ENCODE measurements around the gene PTBP1. TPM values are rescaled to one million over a fixed set of nuclear protein-coding genes. Genes with fewer than 3 reads are reported as not detected.
"Not testable (repeated sequence)": the region's sequence is repeated elsewhere in the genome, so short reads cannot be mapped to it uniquely, and the experiment has no call there.

The PTBP1 gene
- total RNA-seq, 3 donors from 2014 or later = 1,071 to 1,170 (median 1,104) TPM

DNA sequence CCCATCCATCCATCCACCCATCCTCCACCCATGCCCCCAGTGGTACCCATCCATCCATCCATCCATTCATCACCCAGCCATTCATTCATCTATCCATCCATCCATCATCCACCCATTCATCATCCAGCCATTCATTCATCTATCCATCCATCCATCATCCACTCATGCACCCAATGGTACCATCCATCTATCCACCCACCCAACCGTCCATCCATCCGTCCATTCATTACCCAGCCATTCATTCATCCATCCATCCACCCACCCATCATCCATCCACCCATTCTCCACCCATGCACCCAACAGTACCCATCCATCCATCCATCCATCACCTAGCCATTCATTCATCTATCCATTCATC is 19.2 kb downstream of the PTBP1 start:
- Mint-ChIP-seq H3K27me3 (ENCODE audit: low read depth) (no peaks in the 10 kb centered on the region), H3K9me3 (no peaks in the 10 kb centered on the region), H3K4me3 (no peak overlapping the region), H3K4me1 (ENCODE audit: low read depth) (no peaks in the 10 kb centered on the region), H3K36me3 (ENCODE audit: insufficient read depth) (peaks cover 10% of the 10 kb centered on the region)
- ATAC-seq (no peak), DNase-seq (no peak)

DNA sequence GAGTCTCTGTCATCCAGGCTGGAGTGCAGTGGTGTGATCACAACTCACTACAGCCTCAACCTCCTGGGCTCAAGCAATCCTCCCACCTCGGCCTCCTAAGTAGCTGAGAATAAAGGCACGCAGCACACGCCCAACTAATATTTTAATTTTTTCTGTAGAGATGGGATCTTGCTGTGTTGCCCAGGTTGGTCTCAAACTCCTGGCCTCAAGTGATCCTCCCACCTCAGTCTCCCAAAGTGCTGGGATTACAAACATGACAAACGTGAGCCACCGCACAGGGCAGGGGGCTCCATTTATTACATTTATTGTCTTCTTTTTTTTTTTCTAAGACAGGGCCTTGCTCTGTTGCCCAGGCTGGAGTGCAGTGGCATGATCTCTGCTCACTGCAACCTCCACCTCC is 23.0 kb downstream of the PTBP1 start:
- H3K4me3 Mint-ChIP-seq; ATAC-seq; H3K4me1 Mint-ChIP-seq (ENCODE audit: low read depth); DNase-seq; H3K9me3 Mint-ChIP-seq; H3K36me3 Mint-ChIP-seq (ENCODE audit: insufficient read depth): not testable (repeated sequence)
- peaks cover 19% of the 10 kb centered on the region for H3K27me3 Mint-ChIP-seq (ENCODE audit: low read depth)

- DNase-seq (no peak), ATAC-seq (no peak)
- Mint-ChIP-seq H3K4me1 (ENCODE audit: low read depth) (no peaks in the 10 kb centered on the region), H3K4me3 (no peak overlapping the region), H3K9me3 (no peaks in the 10 kb centered on the region), H3K27me3 (ENCODE audit: low read depth) (peaks cover 19% of the 10 kb centered on the region), H3K36me3 (ENCODE audit: insufficient read depth) (peaks cover 3% of the 10 kb centered on the region)
Observed at GRCh38 chr19:821231-821824, 24.1 kb downstream of the PTBP1 start.

DNA sequence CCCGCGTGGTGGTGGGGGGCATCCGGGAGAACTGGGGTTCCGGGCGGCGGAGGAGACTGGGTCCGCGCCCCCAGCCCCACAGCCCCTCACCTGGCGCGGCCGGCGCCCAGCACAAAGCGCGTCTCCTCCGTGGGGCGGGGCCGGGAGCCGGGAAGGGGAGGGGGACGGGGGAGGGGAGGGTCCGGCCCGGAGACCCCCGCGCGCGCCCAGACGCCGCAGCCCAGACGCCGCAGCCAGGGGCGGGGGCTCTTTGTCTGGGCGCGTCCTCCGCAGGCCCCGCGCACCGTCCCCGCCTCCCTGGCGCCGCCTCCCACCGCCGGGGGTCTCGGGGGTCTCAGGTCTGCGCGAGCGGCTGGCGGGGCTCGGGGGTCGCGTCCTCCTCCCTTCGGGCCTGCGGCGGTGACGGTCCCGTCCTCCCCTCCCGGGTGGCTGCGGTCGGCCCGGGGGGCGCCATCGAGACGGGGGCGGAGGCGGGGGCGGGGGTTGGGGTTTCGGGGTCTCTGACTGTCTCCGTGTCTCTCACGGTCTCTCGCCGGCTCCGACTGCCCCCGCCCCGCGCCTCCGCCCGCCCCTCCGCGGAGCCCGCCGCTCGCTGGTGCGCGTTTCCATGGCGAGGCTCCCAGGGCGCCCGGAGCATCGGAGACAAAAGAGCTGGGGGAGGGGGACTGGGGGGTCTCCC is 24.7 kb downstream of the PTBP1 start, which contains the start of gene PLPPR3:
Gene PLPPR3 (minus strand): TSS at position 131 of the 679 bp plus-strand sequence. CDS start 396 bp downstream, outside the sequence.
- ATAC-seq (no peak), DNase-seq (no peak)
- Mint-ChIP-seq H3K4me1 (ENCODE audit: low read depth) (no peaks in the 10 kb centered on the region), H3K4me3 (no peak within 1 kb of the TSS), H3K9me3 (no peaks in the 10 kb centered on the region), H3K36me3 (ENCODE audit: insufficient read depth) (no peaks in the 10 kb centered on the region), H3K27me3 (ENCODE audit: low read depth) (peaks cover 19% of the 10 kb centered on the region)

GRCh38 chr19:823565-824121 is 26.4 kb downstream of the PTBP1 start:
- H3K27me3 Mint-ChIP-seq (ENCODE audit: low read depth) = peaks cover 19% of the 10 kb centered on the region
- ATAC-seq = no peak
- H3K9me3 Mint-ChIP-seq = no peaks in the 10 kb centered on the region
- no peaks in the 10 kb centered on the region for H3K36me3 Mint-ChIP-seq (ENCODE audit: insufficient read depth)
- no peak for DNase-seq
- no peaks in the 10 kb centered on the region for H3K4me1 Mint-ChIP-seq (ENCODE audit: low read depth)
- no peak overlapping the region for H3K4me3 Mint-ChIP-seq

DNA sequence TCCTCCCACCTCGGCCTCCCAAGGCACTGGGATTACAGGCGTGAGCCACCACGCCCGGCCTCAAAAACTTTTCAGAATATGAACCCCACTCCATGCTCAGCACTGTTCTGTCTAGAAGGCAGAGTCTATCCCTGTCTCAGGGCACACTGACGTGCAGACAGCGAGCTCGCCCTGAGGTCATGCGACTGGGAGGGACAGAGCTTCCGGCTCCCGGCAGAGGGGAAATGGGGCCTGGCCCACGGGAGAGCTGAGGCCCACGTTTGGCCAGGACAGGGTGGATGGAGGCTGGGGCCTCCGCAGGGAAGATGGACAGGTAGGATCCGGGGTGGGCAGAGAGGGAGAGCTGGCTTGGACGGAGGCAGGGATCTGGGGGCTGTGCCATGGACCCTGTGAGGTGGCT is 27.6 kb downstream of the PTBP1 start:
- ATAC-seq (no peak), DNase-seq (no peak)
- no peak overlapping the region for H3K4me3 Mint-ChIP-seq
- peaks cover 19% of the 10 kb centered on the region for H3K27me3 Mint-ChIP-seq (ENCODE audit: low read depth)
- no peaks in the 10 kb centered on the region for H3K36me3 Mint-ChIP-seq (ENCODE audit: insufficient read depth)
- no peaks in the 10 kb centered on the region for H3K4me1 Mint-ChIP-seq (ENCODE audit: low read depth)
- no peaks in the 10 kb centered on the region for H3K9me3 Mint-ChIP-seq

DNA sequence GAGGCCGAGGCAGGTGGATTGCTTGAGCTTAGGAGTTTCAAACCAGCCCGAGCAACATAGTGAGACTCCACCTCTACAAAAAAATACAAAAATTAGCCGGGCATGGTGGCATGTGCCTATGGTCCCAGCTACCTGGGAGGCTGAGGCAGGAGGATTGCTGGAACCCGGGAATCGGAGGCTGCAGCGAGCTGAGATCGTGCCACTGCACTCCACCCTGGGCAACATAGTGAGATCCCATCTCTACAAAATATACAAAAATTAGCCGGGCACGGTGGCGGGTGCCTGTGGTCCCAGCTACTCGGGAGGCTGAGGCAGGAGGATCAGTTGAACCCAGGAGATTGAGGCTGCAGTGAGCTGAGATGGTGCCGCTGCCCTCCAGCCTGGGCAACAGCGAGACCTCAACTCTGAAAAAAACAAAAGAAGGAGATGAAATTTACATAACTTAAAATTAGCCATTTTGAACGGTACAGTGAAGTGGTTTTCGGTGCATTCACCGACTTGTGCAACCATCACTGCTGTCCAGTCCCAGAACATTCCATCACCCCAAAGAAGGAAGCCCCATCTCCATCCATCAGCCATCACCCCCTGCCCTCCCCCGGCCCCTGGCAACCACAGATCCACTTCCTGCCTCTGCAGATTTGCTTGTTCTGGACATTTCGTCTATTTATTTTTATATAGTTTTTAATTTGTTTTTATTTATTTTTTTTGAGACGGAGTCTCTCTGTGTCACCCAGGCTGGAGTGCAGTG is 28.8 kb downstream of the PTBP1 start:
- Mint-ChIP-seq H3K27me3 (ENCODE audit: low read depth) (peaks cover 19% of the 10 kb centered on the region), H3K9me3 (no peaks in the 10 kb centered on the region), H3K4me1 (ENCODE audit: low read depth) (no peaks in the 10 kb centered on the region), H3K36me3 (ENCODE audit: insufficient read depth) (no peaks in the 10 kb centered on the region), H3K4me3 (no peak overlapping the region)
- ATAC-seq = no peak
- no peak for DNase-seq

DNA sequence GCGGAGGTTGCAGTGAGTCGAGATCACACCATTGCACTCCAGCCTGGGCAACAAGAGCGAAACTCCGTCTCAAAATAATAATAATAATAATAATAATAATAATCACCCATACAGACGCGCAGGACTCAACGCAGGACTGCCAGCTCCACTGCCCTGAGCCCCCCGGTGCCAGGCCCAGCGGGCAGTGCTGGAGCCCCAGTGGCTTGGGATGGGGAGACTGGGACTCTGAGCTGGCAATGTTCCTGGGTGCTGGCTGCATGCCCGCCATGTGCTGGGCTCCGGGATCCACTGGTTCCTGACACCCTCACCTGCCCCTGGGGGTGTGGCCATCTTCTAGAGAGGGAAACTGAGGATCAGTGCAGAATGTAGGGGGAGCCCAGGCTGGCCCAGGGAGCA is 30.1 kb downstream of the PTBP1 start:
- no peaks in the 10 kb centered on the region for H3K9me3 Mint-ChIP-seq
- ATAC-seq (no peak), DNase-seq (no peak)
- H3K36me3 Mint-ChIP-seq (ENCODE audit: insufficient read depth) = no peaks in the 10 kb centered on the region
- H3K4me1 Mint-ChIP-seq (ENCODE audit: low read depth) = no peaks in the 10 kb centered on the region
- peaks cover 19% of the 10 kb centered on the region for H3K27me3 Mint-ChIP-seq (ENCODE audit: low read depth)
- H3K4me3 Mint-ChIP-seq = no peak overlapping the region

GRCh38 chr19:827710-828321 is 30.6 kb downstream of the PTBP1 start, which contains the start of gene AZU1:
Gene AZU1 (plus strand): TSS chr19:827837. CDS start chr19:827847, 10 bp downstream.
- DNase-seq (no peak), ATAC-seq (no peak)
- H3K27me3 Mint-ChIP-seq (ENCODE audit: low read depth) = peaks cover 15% of the 10 kb centered on the region
- H3K36me3 Mint-ChIP-seq (ENCODE audit: insufficient read depth) = no peaks in the 10 kb centered on the region
- H3K4me1 Mint-ChIP-seq (ENCODE audit: low read depth) = no peaks in the 10 kb centered on the region
- H3K9me3 Mint-ChIP-seq = no peaks in the 10 kb centered on the region
- no peak within 1 kb of the TSS for H3K4me3 Mint-ChIP-seq

DNA sequence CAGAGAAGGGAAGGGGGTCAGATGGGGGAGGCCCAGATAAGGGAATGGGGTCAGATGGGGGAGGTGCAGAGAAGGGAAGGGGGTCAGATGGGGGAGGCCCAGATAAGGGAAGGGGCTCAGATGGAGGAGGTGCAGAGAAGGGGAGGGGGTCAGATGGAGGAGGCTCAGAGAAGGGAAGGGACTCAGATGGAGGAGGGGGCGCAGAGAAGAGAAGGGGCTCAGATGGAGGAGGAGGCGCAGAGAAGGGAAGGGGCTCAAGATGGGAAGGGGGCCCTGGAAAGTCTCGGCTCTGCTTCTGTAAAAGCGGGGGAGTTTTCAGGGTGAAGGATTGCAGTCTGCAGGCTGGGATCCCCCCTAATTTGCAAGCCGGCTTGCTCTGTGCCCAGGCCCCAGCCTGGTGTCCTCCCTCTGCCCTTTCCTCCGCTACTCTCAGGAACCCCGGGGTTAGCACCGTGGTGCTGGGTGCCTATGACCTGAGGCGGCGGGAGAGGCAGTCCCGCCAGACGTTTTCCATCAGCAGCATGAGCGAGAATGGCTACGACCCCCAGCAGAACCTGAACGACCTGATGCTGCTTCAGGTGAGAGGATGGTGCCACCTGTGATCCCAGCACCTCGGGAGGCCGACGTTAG is 32.0 kb downstream of the PTBP1 start:
- Mint-ChIP-seq H3K27me3 (ENCODE audit: low read depth) (peaks cover 3% of the 10 kb centered on the region), H3K9me3 (no peaks in the 10 kb centered on the region), H3K4me1 (ENCODE audit: low read depth) (no peaks in the 10 kb centered on the region), H3K4me3 (no peak overlapping the region), H3K36me3 (ENCODE audit: insufficient read depth) (no peaks in the 10 kb centered on the region)
- ATAC-seq (no peak), DNase-seq (no peak)

- Mint-ChIP-seq H3K9me3 (no peaks in the 10 kb centered on the region), H3K36me3 (ENCODE audit: insufficient read depth) (no peaks in the 10 kb centered on the region), H3K27me3 (ENCODE audit: low read depth) (peaks cover 7% of the 10 kb centered on the region), H3K4me1 (ENCODE audit: low read depth) (no peaks in the 10 kb centered on the region), H3K4me3 (no peak overlapping the region)
- DNase-seq (no peak), ATAC-seq (no peak)
Observed at GRCh38 chr19:831407-832369, 34.4 kb downstream of the PTBP1 start.

DNA sequence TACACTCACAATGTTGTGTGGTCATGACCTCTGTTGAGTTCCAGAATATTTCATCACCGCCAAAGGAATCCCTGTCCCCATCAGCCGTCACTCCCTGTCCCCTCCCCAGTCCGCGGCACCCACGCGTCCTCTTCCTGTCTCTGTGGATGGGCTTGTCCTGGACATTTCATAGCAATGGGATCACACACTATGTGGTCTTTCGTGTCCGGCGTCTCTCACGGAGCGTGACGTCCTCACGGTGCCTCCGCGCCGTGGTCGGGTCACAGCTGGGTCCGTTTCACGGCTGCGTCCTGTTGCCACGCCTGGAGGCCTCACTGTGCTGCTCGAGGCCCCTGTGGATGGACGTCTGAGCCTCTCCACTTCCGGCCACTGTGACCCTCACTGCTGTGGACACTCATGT is 37.0 kb downstream of the PTBP1 start:
- H3K4me3 Mint-ChIP-seq = no peak overlapping the region
- H3K4me1 Mint-ChIP-seq (ENCODE audit: low read depth) = no peaks in the 10 kb centered on the region

DNA sequence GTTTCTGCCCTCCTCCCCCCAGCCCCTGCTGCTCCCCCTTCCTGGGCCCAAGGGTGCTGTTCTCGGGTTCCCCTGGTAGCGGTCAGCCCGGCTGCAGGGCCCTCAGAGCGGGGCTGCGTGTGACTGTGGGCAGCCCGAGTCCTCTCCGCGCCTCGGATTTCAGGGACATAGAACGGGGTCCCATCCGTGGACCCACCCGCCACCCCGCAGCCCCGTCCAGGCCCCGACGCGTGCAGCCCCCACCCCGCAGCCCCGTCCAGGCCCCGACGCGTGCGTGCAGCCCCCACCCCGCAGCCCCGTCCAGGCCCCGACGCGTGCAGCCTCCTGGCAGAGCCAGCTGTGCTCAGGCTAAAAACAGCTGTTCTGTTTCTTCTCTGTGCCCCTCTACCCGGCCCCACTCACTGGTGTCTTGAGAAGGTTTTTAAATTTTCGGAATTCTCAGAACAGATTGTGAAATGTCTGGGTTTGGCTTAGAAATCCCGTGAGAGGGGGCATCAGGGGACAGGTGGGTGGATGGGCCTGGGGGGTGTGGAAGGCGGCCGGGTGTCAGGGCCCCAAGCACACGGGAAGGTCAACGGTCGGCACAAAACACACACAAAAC is 38.1 kb downstream of the PTBP1 start:
- Mint-ChIP-seq H3K27me3 (ENCODE audit: low read depth) (peaks cover 13% of the 10 kb centered on the region), H3K4me3 (no peak overlapping the region), H3K36me3 (ENCODE audit: insufficient read depth) (no peaks in the 10 kb centered on the region), H3K4me1 (ENCODE audit: low read depth) (no peaks in the 10 kb centered on the region), H3K9me3 (no peaks in the 10 kb centered on the region)
- DNase-seq (no peak), ATAC-seq (no peak)

More for the DNA sequence above, 37.0 kb downstream of the PTBP1 start:
- H3K36me3 Mint-ChIP-seq (ENCODE audit: insufficient read depth) = no peaks in the 10 kb centered on the region
- no peaks in the 10 kb centered on the region for H3K9me3 Mint-ChIP-seq
- DNase-seq (no peak), ATAC-seq (no peak)
- H3K27me3 Mint-ChIP-seq (ENCODE audit: low read depth) = peaks cover 13% of the 10 kb centered on the region

Data from activated T-cell treated with anti-CD3 and anti-CD28 coated beads, Interleukin-2, amount 50 U/mL, for 4 hours (primary cell).